ENCODE data around the gene CD38. TPM values are rescaled to one million over a fixed set of nuclear protein-coding genes. Genes with fewer than 3 reads are reported as not detected.

CD38 gene
- total and polyA plus RNA-seq, 4 experiments from 2014 or later, result 0.69 to 3.0 (median 1.4) TPM

GRCh38 chr4:15883610-15884243 lies 105.6 kb downstream of the CD38 start:
- CTCF ChIA-PET (ENCODE audit: partially characterized antibody), result interaction anchor here (0.8 to 4.4 kb wide), 22 partner anchors 6 to 381 kb away, joined by 3 to 30 read pairs (median 6); no protein-coding TSS in a partner anchor
- DNase-seq, result no peak
- H3K27ac Mint-ChIP-seq, result no peak overlapping the region
- H3K4me3 ChIP-seq (ENCODE audit: low read length in 2 of 2), result no peak overlapping the region
- no peak overlapping the region for H3K27ac ChIP-seq (ENCODE audit: low read depth, low read length)
- H3K36me3 ChIP-seq (ENCODE audit: insufficient read depth, low read length), result no peaks in the 10 kb centered on the region
- POLR2A ChIA-PET (ENCODE audit: partially characterized antibody), result no interaction called here
- peaks cover 7 to 12% of the 10 kb centered on the region in 2 donors for H3K27me3 Mint-ChIP-seq
- H3K4me1 ChIP-seq (ENCODE audit: insufficient read depth, low read length), result no peaks in the 10 kb centered on the region
- H3K4me3 Mint-ChIP-seq, result no peak overlapping the region
- intact Hi-C loops (cut with micrococcal nuclease), result loop anchor here (2.0 kb wide), 1 partner anchor 73 kb away; no protein-coding TSS in a partner anchor
- no peaks in the 10 kb centered on the region for H3K36me3 Mint-ChIP-seq
- H3K4me1 Mint-ChIP-seq, result no peaks in the 10 kb centered on the region
- H3K9me3 Mint-ChIP-seq, result no peaks in the 10 kb centered on the region
- no peaks in the 10 kb centered on the region for H3K27me3 ChIP-seq (ENCODE audit: insufficient read depth, low read length)
- H3K9me3 ChIP-seq (ENCODE audit: control insufficient read depth in 1 of 2, low read length in 2 of 2), result no peaks in the 10 kb centered on the region

- Histone ChIP-seq H3K4me1 (ENCODE audit: insufficient read depth, low read length) (no peaks in the 10 kb centered on the region), H3K9me3 (ENCODE audit: control insufficient read depth in 1 of 2, low read length in 2 of 2) (no peaks in the 10 kb centered on the region), H3K4me3 (ENCODE audit: low read length in 2 of 2) (no peak overlapping the region), H3K27me3 (ENCODE audit: insufficient read depth, low read length) (no peaks in the 10 kb centered on the region), H3K27ac (ENCODE audit: low read depth, low read length) (no peak overlapping the region), H3K36me3 (ENCODE audit: insufficient read depth, low read length) (no peaks in the 10 kb centered on the region)
- H3K36me3 Mint-ChIP-seq, result no peaks in the 10 kb centered on the region
- DNase-seq, result no peak
- intact Hi-C loops (cut with micrococcal nuclease), result no loop called here
- H3K4me1 Mint-ChIP-seq, result no peaks in the 10 kb centered on the region
- H3K27me3 Mint-ChIP-seq, result peaks cover 9 to 12% of the 10 kb centered on the region in 2 donors
- no peak overlapping the region for H3K4me3 Mint-ChIP-seq
- ChIA-PET POLR2A (ENCODE audit: partially characterized antibody) (no interaction called here), CTCF (ENCODE audit: partially characterized antibody) (no interaction called here)
- no peaks in the 10 kb centered on the region for H3K9me3 Mint-ChIP-seq
- no peak overlapping the region for H3K27ac Mint-ChIP-seq
Observed at GRCh38 chr4:15884666-15885065, 106.5 kb downstream of the CD38 start.

GRCh38 chr4:15885422-15885821 lies 107.3 kb downstream of the CD38 start:
- no peaks in the 10 kb centered on the region for H3K27me3 ChIP-seq (ENCODE audit: insufficient read depth, low read length)
- no peak overlapping the region for H3K4me3 ChIP-seq (ENCODE audit: low read length in 2 of 2)
- Mint-ChIP-seq H3K4me3 (no peak overlapping the region), H3K9me3 (no peaks in the 10 kb centered on the region), H3K27me3 (peaks cover 9 to 12% of the 10 kb centered on the region in 2 donors), H3K36me3 (no peaks in the 10 kb centered on the region), H3K27ac (no peak overlapping the region), H3K4me1 (no peaks in the 10 kb centered on the region)
- ChIA-PET CTCF (ENCODE audit: partially characterized antibody) (no interaction called here), POLR2A (ENCODE audit: partially characterized antibody) (no interaction called here)
- H3K9me3 ChIP-seq (ENCODE audit: control insufficient read depth in 1 of 2, low read length in 2 of 2), result no peaks in the 10 kb centered on the region
- H3K4me1 ChIP-seq (ENCODE audit: insufficient read depth, low read length), result no peaks in the 10 kb centered on the region
- H3K27ac ChIP-seq (ENCODE audit: low read depth, low read length), result no peak overlapping the region
- DNase-seq, result no peak
- intact Hi-C loops (cut with micrococcal nuclease), result no loop called here
- H3K36me3 ChIP-seq (ENCODE audit: insufficient read depth, low read length), result no peaks in the 10 kb centered on the region

GRCh38 chr4:15888515-15888914 lies 110.4 kb downstream of the CD38 start:
- H3K4me3 Mint-ChIP-seq, result no peak overlapping the region
- no peaks in the 10 kb centered on the region for H3K36me3 ChIP-seq (ENCODE audit: insufficient read depth, low read length)
- ChIA-PET POLR2A (ENCODE audit: partially characterized antibody) (no interaction called here), CTCF (ENCODE audit: partially characterized antibody) (interaction anchor here (3.0 kb wide), 1 partner anchor 7 kb away, joined by 16 read pairs; no protein-coding TSS in a partner anchor)
- H3K4me1 ChIP-seq (ENCODE audit: insufficient read depth, low read length), result no peaks in the 10 kb centered on the region
- peaks cover 3 to 4% of the 10 kb centered on the region in 2 donors for H3K27me3 Mint-ChIP-seq
- no peak for DNase-seq
- H3K27ac Mint-ChIP-seq, result no peak overlapping the region
- H3K27ac ChIP-seq (ENCODE audit: low read depth, low read length), result no peak overlapping the region
- intact Hi-C loops (cut with micrococcal nuclease), result no loop called here
- H3K9me3 ChIP-seq (ENCODE audit: control insufficient read depth in 1 of 2, low read length in 2 of 2), result no peaks in the 10 kb centered on the region
- no peaks in the 10 kb centered on the region for H3K36me3 Mint-ChIP-seq
- no peaks in the 10 kb centered on the region for H3K27me3 ChIP-seq (ENCODE audit: insufficient read depth, low read length)
- no peaks in the 10 kb centered on the region for H3K4me1 Mint-ChIP-seq
- no peak overlapping the region for H3K4me3 ChIP-seq (ENCODE audit: low read length in 2 of 2)
- no peaks in the 10 kb centered on the region for H3K9me3 Mint-ChIP-seq

- H3K36me3 ChIP-seq (ENCODE audit: insufficient read depth, low read length), result no peaks in the 10 kb centered on the region
- no peaks in the 10 kb centered on the region for H3K4me1 Mint-ChIP-seq
- H3K27ac ChIP-seq (ENCODE audit: low read depth, low read length), result no peak overlapping the region
- POLR2A ChIA-PET (ENCODE audit: partially characterized antibody), result no interaction called here
- H3K27ac Mint-ChIP-seq, result no peak overlapping the region
- no peaks in the 10 kb centered on the region for H3K4me1 ChIP-seq (ENCODE audit: insufficient read depth, low read length)
- H3K4me3 Mint-ChIP-seq, result no peak overlapping the region
- peaks cover 4% of the 10 kb centered on the region for H3K27me3 ChIP-seq (ENCODE audit: insufficient read depth, low read length)
- no peaks in the 10 kb centered on the region for H3K9me3 ChIP-seq (ENCODE audit: control insufficient read depth in 1 of 2, low read length in 2 of 2)
- DNase-seq, result no peak
- intact Hi-C loops (cut with micrococcal nuclease), result no loop called here
- CTCF ChIA-PET (ENCODE audit: partially characterized antibody), result interaction anchor here (3.0 kb wide), 1 partner anchor 9 kb away, joined by 16 read pairs; no protein-coding TSS in a partner anchor
- H3K9me3 Mint-ChIP-seq, result peaks cover 0 to 2% (median 0%) of the 10 kb centered on the region in 8 donors
- H3K36me3 Mint-ChIP-seq, result no peaks in the 10 kb centered on the region
- peaks cover 1 to 5% of the 10 kb centered on the region in 2 donors for H3K27me3 Mint-ChIP-seq
- no peak overlapping the region for H3K4me3 ChIP-seq (ENCODE audit: low read length in 2 of 2)
Observed at GRCh38 chr4:15890246-15890829, 112.2 kb downstream of the CD38 start.

- no peaks in the 10 kb centered on the region for H3K36me3 Mint-ChIP-seq
- H3K27ac ChIP-seq (ENCODE audit: low read depth, low read length), result no peak overlapping the region
Observed at GRCh38 chr4:15891312-15891711, 113.2 kb downstream of the CD38 start.

GRCh38 chr4:15893962-15894361 lies 115.8 kb downstream of the CD38 start:
- peaks cover 4 to 11% of the 10 kb centered on the region in 2 donors for H3K27me3 Mint-ChIP-seq
- no peak overlapping the region for H3K27ac Mint-ChIP-seq
- Histone ChIP-seq H3K4me1 (ENCODE audit: insufficient read depth, low read length) (no peaks in the 10 kb centered on the region), H3K4me3 (ENCODE audit: low read length in 2 of 2) (no peak overlapping the region), H3K9me3 (ENCODE audit: control insufficient read depth in 1 of 2, low read length in 2 of 2) (no peaks in the 10 kb centered on the region), H3K27me3 (ENCODE audit: insufficient read depth, low read length) (peaks cover 4% of the 10 kb centered on the region), H3K27ac (ENCODE audit: low read depth, low read length) (no peak overlapping the region), H3K36me3 (ENCODE audit: insufficient read depth, low read length) (no peaks in the 10 kb centered on the region)
- intact Hi-C loops (cut with micrococcal nuclease), result no loop called here
- no peaks in the 10 kb centered on the region for H3K4me1 Mint-ChIP-seq
- H3K9me3 Mint-ChIP-seq, result peaks cover 0 to 2% (median 0%) of the 10 kb centered on the region in 8 donors
- DNase-seq, result no peak
- H3K4me3 Mint-ChIP-seq, result no peak overlapping the region
- H3K36me3 Mint-ChIP-seq, result no peaks in the 10 kb centered on the region
- CTCF ChIA-PET (ENCODE audit: partially characterized antibody), result interaction anchor here (1.7 to 2.0 kb wide), 2 partner anchors 10 to 11 kb away, joined by 5 to 19 read pairs; no protein-coding TSS in a partner anchor
- POLR2A ChIA-PET (ENCODE audit: partially characterized antibody), result no interaction called here

More at GRCh38 chr4:15891312-15891711, 113.2 kb downstream of the CD38 start:
- CTCF ChIA-PET (ENCODE audit: partially characterized antibody), result interaction anchor here (3.0 kb wide), 1 partner anchor 10 kb away, joined by 16 read pairs; no protein-coding TSS in a partner anchor
- no peaks in the 10 kb centered on the region for H3K36me3 ChIP-seq (ENCODE audit: insufficient read depth, low read length)
- H3K27ac Mint-ChIP-seq, result no peak overlapping the region
- POLR2A ChIA-PET (ENCODE audit: partially characterized antibody), result no interaction called here
- H3K4me3 ChIP-seq (ENCODE audit: low read length in 2 of 2), result no peak overlapping the region
- DNase-seq, result no peak
- intact Hi-C loops (cut with micrococcal nuclease), result no loop called here
- H3K4me3 Mint-ChIP-seq, result no peak overlapping the region
- no peaks in the 10 kb centered on the region for H3K9me3 ChIP-seq (ENCODE audit: control insufficient read depth in 1 of 2, low read length in 2 of 2)
- H3K4me1 Mint-ChIP-seq, result no peaks in the 10 kb centered on the region
- peaks cover 1 to 7% of the 10 kb centered on the region in 2 donors for H3K27me3 Mint-ChIP-seq
- peaks cover 0 to 2% (median 0%) of the 10 kb centered on the region in 8 donors for H3K9me3 Mint-ChIP-seq
- H3K27me3 ChIP-seq (ENCODE audit: insufficient read depth, low read length), result peaks cover 4% of the 10 kb centered on the region
- no peaks in the 10 kb centered on the region for H3K4me1 ChIP-seq (ENCODE audit: insufficient read depth, low read length)
